Neutrophil (primary cell): ENCODE results near the gene BARD1.

Source experiments
- H3K27ac ChIP-seq: fragments of 200-600 bp; sonication (generic); 2 replicates; pipeline ENCODE4 v1.5.1; 2016; ENCODE audit warnings: mild to moderate bottlenecking, moderate library complexity
- H3K27me3 ChIP-seq: fragments of 200-600 bp; sonication (generic); 2 replicates; pipeline ENCODE4 v1.6.0; 2016; ENCODE audit warnings: mild to moderate bottlenecking
- H3K36me3 ChIP-seq: fragments of 200-600 bp; sonication (generic); 2 replicates; pipeline ENCODE4 v1.5.1; 2017
- H3K4me1 ChIP-seq, 2 experiments: fragments of 200-600 bp in 1 of 2; sonication (generic) in 1 of 2; 1 replicate in 1 of 2; 2 replicates in 1 of 2; pipeline versions ENCODE4 v1.5.1 to v1.6.1; 2013 to 2016; ENCODE audit warnings: low read depth in 1 of 2, low read length in 1 of 2, mild to moderate bottlenecking in 1 of 2, moderate library complexity in 1 of 2; ENCODE audit not compliant: control insufficient read depth in 1 of 2, insufficient read depth in 1 of 2
- H3K4me3 ChIP-seq, 2 experiments: fragments of 200-600 bp in 1 of 2; sonication (generic) in 1 of 2; 1 replicate in 1 of 2; 2 replicates in 1 of 2; pipeline ENCODE4 v1.5.1; 2013 to 2016; ENCODE audit warnings: low read depth in 1 of 2, low read length in 1 of 2, mild to moderate bottlenecking in 1 of 2, moderate library complexity in 1 of 2
- H3K9me3 ChIP-seq: fragments of 200-600 bp; sonication (generic); 2 replicates; pipeline ENCODE4 v1.5.1; 2016
- CTCF ChIP-seq: fragments of 200-600 bp; sonication (generic); IDR thresholded peaks from 2 replicates; pipeline ENCODE4 v1.5.1; 2016; ENCODE audit warnings: antibody characterized with exemption

The BARD1 gene

GRCh38 chr2:214808981-214809750, at the start of gene BARD1:
Gene BARD1, minus strand, starts transcription at chr2:214809683. Its CDS starts 114 bp downstream, at chr2:214809569.
- H3K27me3 ChIP-seq = peaks cover 11% of the 10 kb centered on the region
- TF ChIP-seq CTCF = no peak
- H3K9me3 ChIP-seq = no peaks in the 10 kb centered on the region
- H3K4me1 ChIP-seq = peaks cover 28 to 29% of the 10 kb centered on the region in 2 experiments
- peak within 1 kb of the TSS; percentile 95 to 97 for H3K4me3 ChIP-seq
- H3K36me3 ChIP-seq = no peaks in the 10 kb centered on the region
- peak within 1 kb of the TSS; percentile 80 for H3K27ac ChIP-seq

GRCh38 chr2:214856137-214856536, 46.7 kb upstream of the BARD1 start:
- Histone ChIP-seq H3K36me3 (no peaks in the 10 kb centered on the region), H3K27me3 (no peaks in the 10 kb centered on the region), H3K9me3 (no peaks in the 10 kb centered on the region), H3K4me3 (no peak overlapping the region), H3K27ac (no peak overlapping the region), H3K4me1 (no peaks in the 10 kb centered on the region)
- TF ChIP-seq CTCF = no peak

GRCh38 chr2:214853906-214854305, 44.4 kb upstream of the BARD1 start:
- Histone ChIP-seq H3K9me3 (no peaks in the 10 kb centered on the region), H3K27ac (no peak overlapping the region), H3K27me3 (no peaks in the 10 kb centered on the region), H3K4me3 (no peak overlapping the region), H3K36me3 (no peaks in the 10 kb centered on the region), H3K4me1 (no peaks in the 10 kb centered on the region)
- no peak for TF ChIP-seq CTCF

GRCh38 chr2:214843823-214844222, 34.3 kb upstream of the BARD1 start:
- H3K9me3 ChIP-seq = no peaks in the 10 kb centered on the region
- TF ChIP-seq CTCF = no peak
- H3K4me1 ChIP-seq = no peaks in the 10 kb centered on the region
- H3K27ac ChIP-seq = no peak overlapping the region
- H3K4me3 ChIP-seq = no peak overlapping the region
- H3K36me3 ChIP-seq = no peaks in the 10 kb centered on the region
- H3K27me3 ChIP-seq = no peaks in the 10 kb centered on the region

- no peak for TF ChIP-seq CTCF
- no peaks in the 10 kb centered on the region for H3K4me1 ChIP-seq
- H3K36me3 ChIP-seq = no peaks in the 10 kb centered on the region
- H3K9me3 ChIP-seq = no peaks in the 10 kb centered on the region
- no peaks in the 10 kb centered on the region for H3K27me3 ChIP-seq
- H3K4me3 ChIP-seq = no peak overlapping the region
- no peak overlapping the region for H3K27ac ChIP-seq
Observed at GRCh38 chr2:214839464-214839863, 30.0 kb upstream of the BARD1 start.
